Cerebellar cortex (tissue), 1 donor: ENCODE data around the gene GRM6.
A peak's percentile ranks its signal among the peaks of the same experiment; 100 is the strongest.

Source experiments
- DNase-seq: peaks from one replicate; pipeline ENCODE4 v3.0.0-alpha.2; 2015; ENCODE audit warnings: low spot score

Gene GRM6

GRCh38 chr5:178994580-178995340, at the start of gene GRM6:
TSS of gene GRM6 (minus strand) at chr5:178995320. CDS start at chr5:178994944, 376 bp downstream.
- no peak for DNase-seq

GRCh38 chr5:179044765-179045164, 49.6 kb upstream of the GRM6 start:
- DNase-seq, result no peak

DNA sequence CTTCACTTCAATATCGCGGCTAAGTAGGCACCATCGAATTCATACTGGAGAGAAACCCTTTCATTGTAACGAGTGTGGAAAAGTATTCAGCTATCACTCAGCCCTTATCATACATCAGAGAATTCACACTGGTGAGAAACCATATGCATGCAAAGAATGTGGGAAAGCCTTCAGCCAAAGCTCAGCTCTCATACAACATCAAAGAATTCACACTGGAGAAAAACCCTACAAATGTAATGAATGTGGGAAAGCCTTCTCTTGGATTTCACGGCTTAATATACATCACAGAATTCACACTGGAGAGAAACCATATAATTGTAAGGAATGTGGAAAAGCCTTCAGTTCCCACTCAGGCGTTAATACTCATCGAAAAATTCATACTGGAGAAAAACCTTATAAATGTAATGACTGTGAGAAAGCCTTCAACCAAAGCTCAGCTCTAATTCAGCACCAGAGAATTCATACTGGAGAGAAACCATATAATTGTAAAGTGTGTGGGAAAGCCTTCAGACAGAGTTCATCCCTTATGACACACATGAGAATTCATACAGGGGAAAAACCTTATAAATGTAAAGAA, 38.0 kb upstream of the GRM6 start:
- no peak for DNase-seq

GRCh38 chr5:179023528-179024189, 28.5 kb upstream of the GRM6 start, which contains the start of gene ZNF879:
TSS of gene ZNF879 (plus strand) at chr5:179023804. CDS start at chr5:179025005, 1,201 bp downstream.
- peak; percentile 95 for DNase-seq

GRCh38 chr5:179008667-179009066, 13.5 kb upstream of the GRM6 start:
- DNase-seq, result no peak

DNA sequence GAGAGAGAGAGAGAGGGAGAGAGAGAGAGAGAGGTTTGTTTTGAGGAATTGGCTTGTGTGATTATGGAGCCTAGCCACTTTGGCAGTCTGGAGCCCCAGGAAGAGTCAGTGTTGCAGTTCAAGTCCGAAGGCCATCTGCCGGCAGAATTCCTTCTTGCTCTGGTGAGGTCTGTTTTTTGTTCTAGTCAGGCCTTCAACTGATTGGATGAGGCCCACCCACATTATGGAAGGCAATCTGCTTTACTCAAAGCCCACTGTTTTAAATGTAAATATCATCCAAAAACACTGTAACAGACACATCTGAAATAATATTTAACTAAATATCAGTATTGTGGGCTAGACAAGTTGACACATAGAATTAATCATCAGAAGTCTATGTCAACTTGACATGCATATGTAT, 11.4 kb upstream of the GRM6 start:
- DNase-seq, result no peak

GRCh38 chr5:178998441-178998840, 3.3 kb upstream of the GRM6 start:
- no peak for DNase-seq

DNA sequence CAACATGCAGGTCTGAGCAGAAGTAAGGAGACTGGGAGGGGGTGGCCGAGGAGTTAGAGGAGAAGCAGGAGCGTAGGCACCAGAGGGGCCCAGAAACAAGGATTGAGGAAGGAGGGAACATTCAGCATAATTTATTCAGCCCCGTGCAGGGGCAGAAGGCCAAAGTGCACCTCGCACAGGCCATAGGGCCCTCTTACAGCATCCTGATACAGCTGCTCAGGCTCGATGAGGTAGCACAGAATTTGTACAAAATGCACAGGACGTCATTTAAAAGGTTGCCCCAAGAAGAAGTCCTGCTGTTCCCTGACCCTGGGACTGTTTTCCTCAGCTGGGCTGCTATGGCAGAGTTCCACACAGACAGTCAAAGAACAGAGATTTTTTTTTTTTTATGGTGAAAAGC, 2.1 kb upstream of the GRM6 start:
- DNase-seq, result no peak

- DNase-seq, result no peak
Measured at GRCh38 chr5:178996156-178996555, 1.0 kb upstream of the GRM6 start.

- no peak for DNase-seq
Measured at GRCh38 chr5:178995341-178995690, 196 bp upstream of the GRM6 start.

DNA sequence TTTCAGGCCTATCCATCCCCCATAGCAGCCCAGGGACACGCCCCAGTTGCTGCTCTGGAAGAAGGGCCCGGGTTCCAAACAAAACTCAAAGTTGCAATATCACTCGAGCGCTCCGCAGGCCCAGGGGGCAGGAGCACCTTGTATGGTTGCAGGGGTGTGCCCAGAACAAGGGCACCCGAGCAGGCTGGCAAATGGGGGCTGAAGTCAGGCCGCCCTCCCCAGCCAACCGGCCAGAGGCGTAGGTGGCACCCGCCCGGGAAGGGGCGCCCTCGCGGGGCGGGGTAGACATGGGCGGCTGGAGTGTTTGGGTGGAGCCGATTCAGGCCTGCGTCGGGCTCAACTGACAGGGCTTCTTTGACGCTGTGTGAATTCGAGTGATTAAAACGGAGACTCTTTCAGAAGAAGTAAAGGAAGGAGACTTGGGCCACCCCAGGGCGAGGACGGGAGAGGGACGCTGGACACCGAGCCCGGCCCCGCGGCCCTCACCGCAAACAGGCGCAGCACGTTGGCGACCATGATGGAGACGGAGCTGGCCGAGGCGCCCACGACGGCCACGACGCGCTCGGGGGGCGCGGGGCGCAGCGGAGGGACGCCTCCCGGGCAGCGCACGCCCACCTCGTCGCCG, 1.1 kb downstream of the GRM6 start:
- DNase-seq, result no peak

DNA sequence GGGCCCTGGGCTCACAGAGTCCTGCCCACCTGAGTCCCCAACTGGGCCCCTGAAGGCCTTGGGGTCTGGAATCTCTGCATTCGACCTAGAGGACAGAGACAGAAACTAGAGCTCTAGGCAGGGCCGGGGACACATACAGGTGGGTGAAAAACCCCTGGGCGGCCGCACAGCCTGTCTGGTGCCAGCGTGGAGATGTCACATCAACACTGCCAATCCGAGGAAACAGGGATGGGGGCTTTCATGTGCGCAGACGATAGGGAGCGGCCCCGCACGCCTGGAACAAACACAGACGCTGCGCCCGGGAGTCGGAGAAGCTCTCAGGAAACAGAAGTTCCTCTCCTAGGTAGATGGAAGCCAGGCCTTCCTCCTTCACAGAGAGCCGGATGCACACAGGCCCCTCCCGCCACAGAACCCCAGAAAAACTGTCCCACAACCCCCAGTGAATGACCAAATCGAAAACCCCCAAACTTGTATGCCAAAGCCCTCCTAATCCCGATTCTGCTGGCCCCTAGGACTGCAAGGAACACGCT, 1.8 kb downstream of the GRM6 start:
- no peak for DNase-seq

- no peak for DNase-seq
Measured at GRCh38 chr5:178992291-178992895, 2.7 kb downstream of the GRM6 start.

DNA sequence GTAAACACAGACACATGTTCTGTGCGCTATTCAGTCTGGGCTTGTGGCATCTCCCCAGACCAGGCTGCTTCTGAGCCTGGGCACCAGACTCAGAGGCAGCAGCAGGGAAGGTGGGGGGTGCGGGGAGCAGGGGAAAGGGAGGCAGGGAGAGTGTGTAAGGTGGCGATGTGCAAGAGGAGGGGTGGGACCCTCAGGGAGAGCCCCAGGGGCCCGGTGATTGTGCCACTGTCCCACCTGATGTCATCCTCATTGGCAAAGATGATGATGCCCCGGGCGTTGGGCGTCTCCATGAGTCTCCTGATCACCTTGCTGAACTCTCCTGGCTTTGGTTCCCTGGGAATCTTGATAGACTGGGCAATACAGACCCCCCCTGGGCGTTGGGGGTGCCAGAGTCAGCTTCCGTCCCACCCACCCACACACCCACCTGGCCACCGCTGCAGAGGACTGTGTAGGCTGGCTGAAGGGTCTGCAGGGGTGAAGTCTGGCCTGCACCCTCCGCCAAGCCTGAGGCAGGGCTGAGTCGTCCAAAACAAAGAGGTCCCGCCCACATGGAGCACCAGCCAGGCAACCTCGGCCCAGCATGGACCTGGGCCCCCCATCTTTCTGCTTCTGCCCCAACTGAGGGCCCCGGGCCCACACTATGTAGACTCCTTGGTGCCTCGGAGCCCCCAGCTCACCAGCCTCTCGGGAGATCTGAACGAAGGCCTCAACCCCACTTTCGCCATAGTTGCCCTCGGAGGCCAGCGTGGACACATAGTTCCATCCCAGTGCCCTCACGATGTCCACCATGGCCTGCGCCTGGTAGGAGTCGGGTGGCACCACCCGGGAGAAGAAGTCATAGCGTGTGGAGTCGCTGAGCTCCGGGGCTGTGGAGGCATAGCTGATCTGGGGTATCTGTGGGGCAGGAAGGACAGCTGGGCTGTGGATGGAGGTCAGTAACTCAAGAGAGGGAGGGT, 3.7 kb downstream of the GRM6 start:
- DNase-seq, result no peak

GRCh38 chr5:178990491-178990890, 4.6 kb downstream of the GRM6 start:
- no peak for DNase-seq

DNA sequence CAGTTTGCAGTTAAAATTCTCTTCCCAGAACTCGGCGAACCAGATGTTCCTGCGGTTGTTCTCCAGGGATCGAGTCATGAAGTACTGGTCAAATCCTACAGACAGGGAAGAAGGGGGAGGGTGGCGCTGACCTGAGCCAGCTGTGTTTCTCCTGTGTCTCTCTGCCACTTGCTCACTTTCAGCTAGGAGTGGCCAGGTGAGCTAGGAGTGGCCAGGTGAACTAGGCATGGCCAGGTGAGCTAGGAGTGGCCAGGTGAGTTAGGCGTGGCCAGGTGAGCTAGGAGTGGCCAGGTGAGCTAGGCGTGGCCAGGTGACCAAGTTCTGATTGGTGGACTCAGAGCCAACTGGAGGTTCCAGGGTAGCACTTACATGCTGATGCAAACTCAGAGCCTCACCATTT, 5.8 kb downstream of the GRM6 start:
- no peak for DNase-seq

DNA sequence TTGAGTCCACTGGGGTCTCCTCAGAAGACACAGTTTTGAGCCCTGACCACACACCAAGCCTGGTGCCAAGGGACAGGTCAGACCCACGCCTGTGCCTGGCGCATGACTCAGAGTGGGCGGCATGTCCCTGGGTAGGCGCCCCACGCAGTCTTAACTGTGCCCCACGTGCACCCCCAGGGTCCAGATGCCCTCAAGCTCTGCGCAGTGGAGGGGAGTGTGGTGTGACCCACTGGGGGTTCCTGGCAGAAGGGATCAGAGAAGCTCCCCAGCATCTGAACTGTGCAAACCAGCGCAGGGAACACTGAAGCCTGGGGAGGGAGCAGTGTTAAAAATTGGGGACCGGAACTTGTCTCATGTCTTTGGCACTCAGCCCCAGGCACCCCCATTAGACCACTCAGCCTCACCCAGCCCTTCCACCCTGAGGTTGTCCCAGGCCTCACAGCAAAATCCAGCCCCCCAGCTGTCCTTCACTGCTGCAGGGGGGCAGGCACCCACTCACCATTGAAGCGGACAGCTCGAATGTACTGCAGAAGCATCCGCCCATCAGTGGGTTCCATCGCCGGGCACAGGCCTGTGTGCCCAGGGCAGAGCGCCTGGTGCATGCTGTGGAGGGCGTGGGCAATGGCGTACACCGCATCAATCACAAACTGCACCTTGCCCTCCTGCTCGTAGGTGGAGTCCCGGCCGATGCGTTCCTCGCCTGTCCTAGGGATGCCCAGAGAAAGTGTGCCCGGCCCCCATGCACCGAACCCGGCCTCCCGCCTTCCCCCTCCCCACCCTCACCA, 6.5 kb downstream of the GRM6 start:
- DNase-seq, result no peak

GRCh38 chr5:178986326-178986960, 8.7 kb downstream of the GRM6 start:
- DNase-seq, result no peak
